NB4 (cell line): ENCODE results near the gene ARAP2.

Experiments
- DNase-seq: peaks from one replicate; pipeline ENCODE4 v3.0.0; 2010; ENCODE audit warnings: low read depth
- H3K4me3 ChIP-seq: one replicate; pipeline ENCODE4 v1.5.1; 2011; ENCODE audit warnings: mild to moderate bottlenecking, low read depth, low read length, moderate library complexity
- CTCF ChIP-seq: IDR thresholded peaks from one replicate; pipeline ENCODE4 v1.5.1; 2012; ENCODE audit warnings: low read depth, low read length
- MAX ChIP-seq: IDR thresholded peaks from 2 replicates; pipeline ENCODE4 v1.6.1; 2011; ENCODE audit warnings: low read depth, low read length
- MYC ChIP-seq: IDR thresholded peaks from 2 replicates; pipeline ENCODE4 v1.6.1; 2011; ENCODE audit warnings: low read depth, low read length
- POLR2A ChIP-seq: IDR thresholded peaks from 2 replicates; pipeline ENCODE4 v1.6.1; 2011; ENCODE audit warnings: mild to moderate bottlenecking; ENCODE audit not compliant: insufficient read length; ENCODE audit errors: extremely low read depth

Gene ARAP2

GRCh38 chr4:36215627-36216026 lies 28.7 kb downstream of the ARAP2 start:
- H3K4me3 ChIP-seq = no peak overlapping the region

GRCh38 chr4:36214735-36215485 lies 29.4 kb downstream of the ARAP2 start:
- no peak for TF ChIP-seq MAX
- no peak for TF ChIP-seq CTCF
- no peak for TF ChIP-seq MYC
- no peak for TF ChIP-seq POLR2A
- DNase-seq = no peak
- no peak overlapping the region for H3K4me3 ChIP-seq

More at GRCh38 chr4:36215627-36216026, 28.7 kb downstream of the ARAP2 start:
- DNase-seq = no peak
- no peak for TF ChIP-seq MYC
- TF ChIP-seq MAX = no peak
- no peak for TF ChIP-seq CTCF
- no peak for TF ChIP-seq POLR2A

- H3K4me3 ChIP-seq = no peak overlapping the region
- TF ChIP-seq MAX (no peak), CTCF (no peak), MYC (no peak), POLR2A (no peak)
- no peak for DNase-seq
Observed at GRCh38 chr4:36213977-36214376, 30.3 kb downstream of the ARAP2 start.

- no peak overlapping the region for H3K4me3 ChIP-seq
- peak; percentile 13 for DNase-seq
- TF ChIP-seq CTCF = no peak
- no peak for TF ChIP-seq MYC
- no peak for TF ChIP-seq MAX
- no peak for TF ChIP-seq POLR2A
Observed at GRCh38 chr4:36211084-36211483, 33.2 kb downstream of the ARAP2 start.

GRCh38 chr4:36209941-36210649 lies 34.2 kb downstream of the ARAP2 start:
- H3K4me3 ChIP-seq = no peak overlapping the region
- no peak for TF ChIP-seq POLR2A
- no peak for TF ChIP-seq MYC
- no peak for TF ChIP-seq CTCF
- TF ChIP-seq MAX = no peak
- DNase-seq = no peak
